Measurements from ENCODE around the gene TPO.
"Not testable (repeated sequence)": the region's sequence is repeated elsewhere in the genome, so short reads cannot be mapped to it uniquely, and the experiment has no call there.

TPO gene

GRCh38 chr2:1571477-1572417 lies 158.5 kb downstream of the TPO start:
- Histone ChIP-seq H3K36me3 (ENCODE audit: control insufficient read depth, insufficient read depth, low read length) (no peaks in the 10 kb centered on the region), H3K4me3 (ENCODE audit: low read depth, low read length) (no peak overlapping the region), H3K4me1 (ENCODE audit: control insufficient read depth, insufficient read depth, low read length) (no peaks in the 10 kb centered on the region), H3K9me3 (ENCODE audit: control insufficient read depth, insufficient read depth, low read length) (no peaks in the 10 kb centered on the region), H3K27me3 (ENCODE audit: control insufficient read depth, insufficient read depth, low read length) (no peaks in the 10 kb centered on the region), H3K9ac (ENCODE audit: low read depth, low read length) (no peak overlapping the region)

- H3K9me3 ChIP-seq (ENCODE audit: control insufficient read depth, insufficient read depth, low read length) = no peaks in the 10 kb centered on the region
- H3K27me3 ChIP-seq (ENCODE audit: control insufficient read depth, insufficient read depth, low read length) = no peaks in the 10 kb centered on the region
- H3K36me3 ChIP-seq (ENCODE audit: control insufficient read depth, insufficient read depth, low read length) = no peaks in the 10 kb centered on the region
Measured at GRCh38 chr2:1572638-1573037, 159.4 kb downstream of the TPO start.

GRCh38 chr2:1577846-1578245 lies 164.6 kb downstream of the TPO start:
- no peak overlapping the region for H3K4me3 ChIP-seq (ENCODE audit: low read depth, low read length)
- no peaks in the 10 kb centered on the region for H3K4me1 ChIP-seq (ENCODE audit: control insufficient read depth, insufficient read depth, low read length)
- no peaks in the 10 kb centered on the region for H3K9me3 ChIP-seq (ENCODE audit: control insufficient read depth, insufficient read depth, low read length)
- H3K27me3 ChIP-seq (ENCODE audit: control insufficient read depth, insufficient read depth, low read length) = no peaks in the 10 kb centered on the region
- no peak overlapping the region for H3K9ac ChIP-seq (ENCODE audit: low read depth, low read length)
- no peaks in the 10 kb centered on the region for H3K36me3 ChIP-seq (ENCODE audit: control insufficient read depth, insufficient read depth, low read length)

More at GRCh38 chr2:1572638-1573037, 159.4 kb downstream of the TPO start:
- Histone ChIP-seq H3K4me3 (ENCODE audit: low read depth, low read length) (no peak overlapping the region), H3K9ac (ENCODE audit: low read depth, low read length) (no peak overlapping the region), H3K4me1 (ENCODE audit: control insufficient read depth, insufficient read depth, low read length) (no peaks in the 10 kb centered on the region)

GRCh38 chr2:1581257-1581964 lies 168.1 kb downstream of the TPO start:
- H3K36me3 ChIP-seq (ENCODE audit: control insufficient read depth, insufficient read depth, low read length); H3K9ac ChIP-seq (ENCODE audit: low read depth, low read length); H3K27me3 ChIP-seq (ENCODE audit: control insufficient read depth, insufficient read depth, low read length); H3K4me3 ChIP-seq (ENCODE audit: low read depth, low read length); H3K4me1 ChIP-seq (ENCODE audit: control insufficient read depth, insufficient read depth, low read length); H3K9me3 ChIP-seq (ENCODE audit: control insufficient read depth, insufficient read depth, low read length): not testable (repeated sequence)

GRCh38 chr2:1581965-1582625 lies 168.8 kb downstream of the TPO start:
- no peak overlapping the region for H3K9ac ChIP-seq (ENCODE audit: low read depth, low read length)
- H3K4me1 ChIP-seq (ENCODE audit: control insufficient read depth, insufficient read depth, low read length) = no peaks in the 10 kb centered on the region
- H3K36me3 ChIP-seq (ENCODE audit: control insufficient read depth, insufficient read depth, low read length) = no peaks in the 10 kb centered on the region
- H3K27me3 ChIP-seq (ENCODE audit: control insufficient read depth, insufficient read depth, low read length) = no peaks in the 10 kb centered on the region
- H3K4me3 ChIP-seq (ENCODE audit: low read depth, low read length) = no peak overlapping the region
- no peaks in the 10 kb centered on the region for H3K9me3 ChIP-seq (ENCODE audit: control insufficient read depth, insufficient read depth, low read length)

- Histone ChIP-seq H3K4me3 (ENCODE audit: low read depth, low read length) (no peak overlapping the region), H3K9me3 (ENCODE audit: control insufficient read depth, insufficient read depth, low read length) (no peaks in the 10 kb centered on the region), H3K36me3 (ENCODE audit: control insufficient read depth, insufficient read depth, low read length) (no peaks in the 10 kb centered on the region), H3K9ac (ENCODE audit: low read depth, low read length) (no peak overlapping the region), H3K27me3 (ENCODE audit: control insufficient read depth, insufficient read depth, low read length) (no peaks in the 10 kb centered on the region), H3K4me1 (ENCODE audit: control insufficient read depth, insufficient read depth, low read length) (no peaks in the 10 kb centered on the region)
Measured at GRCh38 chr2:1582891-1583341, 169.7 kb downstream of the TPO start.

GRCh38 chr2:1584051-1584531 lies 170.8 kb downstream of the TPO start:
- H3K4me3 ChIP-seq (ENCODE audit: low read depth, low read length) = no peak overlapping the region
- no peak overlapping the region for H3K9ac ChIP-seq (ENCODE audit: low read depth, low read length)
- no peaks in the 10 kb centered on the region for H3K4me1 ChIP-seq (ENCODE audit: control insufficient read depth, insufficient read depth, low read length)
- no peaks in the 10 kb centered on the region for H3K36me3 ChIP-seq (ENCODE audit: control insufficient read depth, insufficient read depth, low read length)
- H3K9me3 ChIP-seq (ENCODE audit: control insufficient read depth, insufficient read depth, low read length) = no peaks in the 10 kb centered on the region
- H3K27me3 ChIP-seq (ENCODE audit: control insufficient read depth, insufficient read depth, low read length) = no peaks in the 10 kb centered on the region

GRCh38 chr2:1584691-1585485 lies 171.6 kb downstream of the TPO start:
- no peak overlapping the region for H3K9ac ChIP-seq (ENCODE audit: low read depth, low read length)
- no peaks in the 10 kb centered on the region for H3K9me3 ChIP-seq (ENCODE audit: control insufficient read depth, insufficient read depth, low read length)
- no peaks in the 10 kb centered on the region for H3K36me3 ChIP-seq (ENCODE audit: control insufficient read depth, insufficient read depth, low read length)
- no peak overlapping the region for H3K4me3 ChIP-seq (ENCODE audit: low read depth, low read length)
- no peaks in the 10 kb centered on the region for H3K27me3 ChIP-seq (ENCODE audit: control insufficient read depth, insufficient read depth, low read length)
- no peaks in the 10 kb centered on the region for H3K4me1 ChIP-seq (ENCODE audit: control insufficient read depth, insufficient read depth, low read length)

- no peak overlapping the region for H3K9ac ChIP-seq (ENCODE audit: low read depth, low read length)
- H3K27me3 ChIP-seq (ENCODE audit: control insufficient read depth, insufficient read depth, low read length) = no peaks in the 10 kb centered on the region
- H3K36me3 ChIP-seq (ENCODE audit: control insufficient read depth, insufficient read depth, low read length) = no peaks in the 10 kb centered on the region
- H3K4me1 ChIP-seq (ENCODE audit: control insufficient read depth, insufficient read depth, low read length) = no peaks in the 10 kb centered on the region
- H3K4me3 ChIP-seq (ENCODE audit: low read depth, low read length) = no peak overlapping the region
- no peaks in the 10 kb centered on the region for H3K9me3 ChIP-seq (ENCODE audit: control insufficient read depth, insufficient read depth, low read length)
Measured at GRCh38 chr2:1585635-1586034, 172.4 kb downstream of the TPO start.

- no peaks in the 10 kb centered on the region for H3K9me3 ChIP-seq (ENCODE audit: control insufficient read depth, insufficient read depth, low read length)
Measured at GRCh38 chr2:1586251-1586922, 173.1 kb downstream of the TPO start.

More at GRCh38 chr2:1586251-1586922, 173.1 kb downstream of the TPO start:
- H3K36me3 ChIP-seq (ENCODE audit: control insufficient read depth, insufficient read depth, low read length) = no peaks in the 10 kb centered on the region
- H3K4me1 ChIP-seq (ENCODE audit: control insufficient read depth, insufficient read depth, low read length) = no peaks in the 10 kb centered on the region
- H3K4me3 ChIP-seq (ENCODE audit: low read depth, low read length) = no peak overlapping the region
- H3K27me3 ChIP-seq (ENCODE audit: control insufficient read depth, insufficient read depth, low read length) = no peaks in the 10 kb centered on the region
- H3K9ac ChIP-seq (ENCODE audit: low read depth, low read length) = no peak overlapping the region
